ENCODE measurements around the gene JMJD7.

Gene JMJD7

GRCh38 chr15:41848631-41849030, 20.7 kb downstream of the JMJD7 start:
- no peak for DNase-seq

- DNase-seq: no peak
Observed at GRCh38 chr15:41849204-41849603, 21.3 kb downstream of the JMJD7 start.

- no peak for DNase-seq
Observed at GRCh38 chr15:41849861-41850260, 22.0 kb downstream of the JMJD7 start.

GRCh38 chr15:41850482-41851166, 22.7 kb downstream of the JMJD7 start:
- no peak for DNase-seq

- no peak for DNase-seq
Observed at GRCh38 chr15:41851167-41851523, 23.3 kb downstream of the JMJD7 start.

- no peak for DNase-seq
Observed at GRCh38 chr15:41851755-41852370, 24.0 kb downstream of the JMJD7 start.

- no peak for DNase-seq
Observed at GRCh38 chr15:41852736-41853590, 25.1 kb downstream of the JMJD7 start.

GRCh38 chr15:41853831-41854230, 25.9 kb downstream of the JMJD7 start:
- no peak for DNase-seq

- DNase-seq: no peak
Observed at GRCh38 chr15:41854443-41854842, 26.6 kb downstream of the JMJD7 start.

- DNase-seq: no peak
Observed at GRCh38 chr15:41855261-41855961, 27.5 kb downstream of the JMJD7 start.

- no peak for DNase-seq
Observed at GRCh38 chr15:41856262-41856661, 28.4 kb downstream of the JMJD7 start.

- no peak for DNase-seq
Observed at GRCh38 chr15:41856716-41857115, 28.8 kb downstream of the JMJD7 start.

GRCh38 chr15:41857316-41857715, 29.4 kb downstream of the JMJD7 start:
- no peak for DNase-seq

- no peak for DNase-seq
Observed at GRCh38 chr15:41858756-41859155, 30.9 kb downstream of the JMJD7 start.

- DNase-seq: no peak
Observed at GRCh38 chr15:41860049-41860828, 32.3 kb downstream of the JMJD7 start.

- DNase-seq: no peak
Observed at GRCh38 chr15:41861736-41862356, 34.0 kb downstream of the JMJD7 start.

- DNase-seq: no peak
Observed at GRCh38 chr15:41862515-41863116, 34.7 kb downstream of the JMJD7 start.

- no peak for DNase-seq
Observed at GRCh38 chr15:41865490-41866055, 37.7 kb downstream of the JMJD7 start.

- DNase-seq: no peak
Observed at GRCh38 chr15:41866263-41866703, 38.4 kb downstream of the JMJD7 start.

GRCh38 chr15:41866872-41867579, 39.1 kb downstream of the JMJD7 start:
- DNase-seq: no peak
